SHP77 (cell line): Measurements from ENCODE around the gene ARRDC2.
"Not testable (repeated sequence)": the region's sequence is repeated elsewhere in the genome, so short reads cannot be mapped to it uniquely, and the experiment has no call there.

Experiments
- DNase-seq, 2 experiments: peaks; one replicate each; lab custom pipeline; 2025; lab: John Stamatoyannopoulos, UW

ARRDC2 gene

GRCh38 chr19:17989425-17990094, 18.4 kb upstream of the ARRDC2 start:
- no peak for DNase-seq

DNA sequence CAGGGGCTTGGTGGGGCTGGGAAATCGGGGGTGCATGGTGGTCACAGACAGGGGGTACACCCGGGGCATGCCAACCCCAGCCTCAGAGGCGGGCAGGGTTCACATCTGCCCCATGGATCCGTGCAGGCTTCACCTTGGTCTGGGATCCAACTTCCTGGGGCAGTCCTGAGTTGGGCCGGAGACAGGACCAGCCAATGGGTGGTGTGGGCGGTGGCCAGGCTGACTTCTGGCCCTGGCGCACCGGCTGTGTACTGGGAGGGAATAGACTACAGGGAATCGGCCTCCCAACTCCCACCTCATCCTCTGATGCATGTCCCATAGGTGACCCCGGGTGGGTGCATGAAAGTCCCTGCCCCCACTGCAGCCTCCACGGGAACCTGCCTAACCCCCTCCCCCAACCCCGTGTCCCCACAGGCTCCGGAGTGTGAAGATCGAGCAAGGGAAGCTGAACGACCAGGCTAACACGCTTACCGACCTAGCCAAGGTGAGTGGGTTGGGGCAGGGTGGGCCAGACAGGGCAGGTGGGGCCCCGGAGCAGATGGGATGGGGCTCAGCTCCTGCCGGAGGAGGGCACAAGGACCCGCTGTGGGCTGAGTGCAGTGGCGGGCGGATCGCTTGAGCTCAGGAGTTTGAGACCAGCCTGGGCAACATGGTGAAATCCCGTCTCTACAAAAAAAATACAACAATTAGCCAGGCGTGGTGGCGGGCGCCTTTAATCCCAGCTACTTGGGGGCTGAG, 14.7 kb upstream of the ARRDC2 start:
- no peak for DNase-seq

DNA sequence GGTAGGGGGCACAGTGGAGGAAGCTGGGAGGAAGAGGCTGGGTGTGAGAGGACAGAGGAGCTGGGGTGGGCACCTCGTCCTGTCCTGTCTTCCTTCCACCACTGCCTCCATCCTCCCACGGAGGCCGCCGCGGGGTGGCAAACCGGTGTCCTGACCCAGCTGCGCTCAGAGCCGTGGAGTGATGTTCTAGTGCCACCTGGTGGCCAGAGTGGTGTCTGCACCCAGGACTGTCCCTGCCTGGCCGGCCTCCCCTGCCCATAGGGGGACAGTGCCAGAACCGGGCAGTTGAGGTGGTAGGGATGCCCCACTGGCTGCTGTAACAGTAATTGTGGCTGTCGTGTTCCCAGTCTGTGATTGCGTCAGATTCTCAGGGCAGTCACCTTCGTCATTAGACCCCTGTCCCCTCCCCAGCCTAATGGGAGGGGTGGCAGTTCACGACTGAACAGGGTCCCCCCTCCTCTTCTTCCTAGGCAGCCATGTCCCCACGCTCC, 11.1 kb upstream of the ARRDC2 start:
- peak; percentile 36 to 53 for DNase-seq

- DNase-seq, result peak in 1 of 2 experiments; percentile 18
Observed at GRCh38 chr19:17997969-17998826, 9.8 kb upstream of the ARRDC2 start.

- no peak for DNase-seq
Observed at GRCh38 chr19:17998827-17999150, 9.2 kb upstream of the ARRDC2 start.

GRCh38 chr19:17999684-18000479, 8.1 kb upstream of the ARRDC2 start:
- no peak for DNase-seq

DNA sequence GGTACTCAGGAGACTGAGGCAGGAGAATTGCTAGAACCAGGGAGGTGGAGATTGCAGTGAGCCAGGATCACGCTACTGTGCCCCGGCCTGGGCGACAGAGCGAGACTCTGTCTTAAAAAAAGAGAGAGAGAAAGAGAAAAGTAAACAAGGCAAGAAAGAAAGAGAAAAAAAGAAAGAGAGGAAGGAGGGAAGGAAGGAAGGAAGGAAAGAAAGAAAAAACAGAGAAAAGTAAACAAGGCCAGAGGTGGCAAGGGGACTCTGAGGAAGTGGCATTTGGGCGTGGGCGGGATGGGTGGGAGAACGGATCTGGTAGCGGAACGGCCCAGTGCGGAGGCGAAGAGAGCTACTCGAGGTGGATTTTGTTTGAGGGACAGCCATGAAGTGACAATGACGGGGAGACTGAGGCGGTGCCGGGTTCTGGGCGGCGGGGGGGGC, 7.5 kb upstream of the ARRDC2 start:
- DNase-seq, result no peak

DNA sequence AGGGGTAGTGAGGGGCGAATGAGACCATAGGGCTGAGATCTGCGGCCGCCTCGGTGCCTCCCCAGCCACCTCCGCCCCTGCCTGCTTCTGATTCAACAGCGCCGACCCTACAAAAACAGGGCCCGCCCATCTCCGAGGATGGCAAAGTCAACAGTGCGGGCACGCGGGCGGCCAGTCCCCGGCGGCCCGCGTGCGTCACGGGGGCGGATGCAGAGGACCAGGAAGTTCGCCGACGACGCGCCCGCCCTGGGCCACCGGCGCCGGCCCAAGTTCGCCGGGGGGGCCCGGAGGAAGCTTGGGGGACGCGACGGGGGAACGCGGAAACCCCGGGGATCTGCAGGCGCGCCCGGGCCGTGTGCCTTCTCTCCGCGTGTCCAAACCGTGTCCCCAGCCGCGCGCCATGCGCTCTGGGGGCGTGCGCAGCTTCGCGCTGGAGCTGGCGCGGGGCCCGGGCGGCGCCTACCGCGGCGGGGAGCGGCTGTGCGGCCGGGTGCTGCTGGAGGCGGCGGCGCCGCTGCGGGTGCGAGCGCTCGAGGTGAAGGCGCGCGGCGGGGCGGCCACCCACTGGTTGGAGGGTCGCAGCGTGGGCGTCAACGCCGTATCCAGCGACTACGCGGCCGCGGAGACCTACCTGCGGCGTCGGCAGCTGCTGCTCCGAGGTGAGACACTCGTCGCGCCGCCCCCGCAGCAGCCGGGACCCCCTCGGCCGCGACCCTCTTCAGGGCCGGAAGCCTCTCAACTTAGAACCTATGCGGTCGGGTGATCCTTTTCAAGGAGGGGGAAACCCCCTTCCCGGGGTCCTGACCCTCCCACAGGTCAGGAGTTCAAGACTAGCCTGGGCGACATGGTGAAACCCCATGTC, 6.8 kb upstream of the ARRDC2 start:
- DNase-seq, result peak; percentile 73 to 88

GRCh38 chr19:18001777-18002345, 6.1 kb upstream of the ARRDC2 start:
- no peak for DNase-seq

GRCh38 chr19:18002347-18002850, 5.6 kb upstream of the ARRDC2 start:
- no peak for DNase-seq

DNA sequence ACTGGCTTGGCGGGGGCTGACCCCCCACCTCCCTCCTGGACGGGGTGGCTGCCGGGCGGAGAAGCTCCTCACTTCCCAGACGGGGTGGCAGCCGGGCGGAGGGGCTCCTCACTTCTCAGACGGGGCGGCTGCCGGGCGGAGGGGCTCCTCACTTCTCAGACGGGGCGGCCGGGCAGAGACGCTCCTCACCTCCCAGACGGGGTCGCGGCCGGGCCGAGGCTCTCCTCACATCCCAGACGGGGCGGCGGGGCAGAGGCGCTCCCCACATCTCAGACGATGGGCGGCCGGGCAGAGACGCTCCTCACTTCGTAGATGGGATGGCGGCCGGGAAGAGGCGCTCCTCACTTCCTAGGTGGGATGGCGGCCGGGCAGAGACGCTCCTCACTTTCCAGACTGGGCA, 2.2 kb upstream of the ARRDC2 start:
- DNase-seq, result not testable (repeated sequence)

DNA sequence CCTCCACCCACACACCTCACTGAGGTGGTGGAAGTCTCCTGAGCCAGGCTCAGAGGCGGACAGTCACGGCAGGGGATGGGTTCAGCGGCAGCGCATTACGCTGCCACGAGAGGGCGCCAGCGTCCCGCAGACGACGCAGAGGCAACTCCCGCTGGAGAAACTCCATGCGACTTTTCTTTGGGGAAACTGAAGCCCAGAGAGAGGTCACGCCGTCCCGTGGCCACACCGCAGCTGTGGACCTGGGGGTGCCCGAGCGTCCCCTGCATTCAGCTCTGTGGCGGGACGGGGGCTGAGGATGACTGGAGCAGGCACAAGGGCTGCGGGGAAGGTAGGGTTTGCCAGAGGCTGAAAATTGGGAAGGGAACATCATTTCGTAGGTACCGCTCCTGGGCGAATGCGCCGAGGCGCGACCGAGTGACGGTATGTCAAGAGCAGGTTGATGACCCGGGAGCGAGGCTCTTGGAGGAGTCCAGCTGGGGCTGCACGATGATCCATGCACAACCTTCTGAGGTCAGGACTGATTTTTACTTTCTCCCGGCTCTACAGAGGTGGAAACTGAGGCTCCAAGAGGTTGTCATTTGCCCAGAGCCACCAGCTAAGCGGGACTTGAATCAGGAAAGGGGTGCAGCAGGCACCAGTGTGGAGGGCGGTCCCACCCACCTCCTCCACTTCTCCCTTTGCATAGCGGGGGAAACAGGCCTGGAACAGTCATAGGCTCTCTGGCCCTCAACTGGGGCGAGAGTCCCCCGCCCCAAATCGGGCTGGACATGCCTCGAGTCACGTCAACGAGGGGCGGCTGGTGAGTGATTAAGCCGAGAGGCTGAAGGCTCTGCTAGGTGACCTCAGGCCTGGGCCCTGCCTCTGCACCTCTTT, 690 bp upstream of the ARRDC2 start:
- peak; percentile 45 to 54 for DNase-seq

DNA sequence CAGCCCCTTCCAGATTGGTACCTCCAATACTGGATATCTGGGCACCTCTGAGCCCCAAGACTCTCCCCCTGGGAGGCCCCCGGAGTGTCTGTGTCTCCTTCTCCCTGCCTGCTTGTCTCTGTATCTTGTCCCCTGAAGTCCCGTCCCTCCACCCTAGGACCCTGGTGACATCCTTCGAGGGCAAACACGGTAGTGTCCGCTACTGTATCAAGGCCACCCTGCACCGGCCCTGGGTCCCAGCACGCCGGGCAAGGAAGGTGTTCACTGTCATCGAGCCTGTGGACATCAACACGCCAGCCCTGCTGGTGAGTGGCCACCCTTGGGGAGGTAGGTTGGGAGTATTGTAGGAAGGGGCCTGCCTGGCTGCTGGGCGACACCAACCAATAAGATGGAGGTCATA, 844 bp downstream of the ARRDC2 start:
- DNase-seq, result no peak

- no peak for DNase-seq
Observed at GRCh38 chr19:18009412-18010066, 1.6 kb downstream of the ARRDC2 start.

GRCh38 chr19:18010149-18010548, 2.2 kb downstream of the ARRDC2 start:
- no peak for DNase-seq

GRCh38 chr19:18013210-18014111, 5.5 kb downstream of the ARRDC2 start:
- no peak for DNase-seq

DNA sequence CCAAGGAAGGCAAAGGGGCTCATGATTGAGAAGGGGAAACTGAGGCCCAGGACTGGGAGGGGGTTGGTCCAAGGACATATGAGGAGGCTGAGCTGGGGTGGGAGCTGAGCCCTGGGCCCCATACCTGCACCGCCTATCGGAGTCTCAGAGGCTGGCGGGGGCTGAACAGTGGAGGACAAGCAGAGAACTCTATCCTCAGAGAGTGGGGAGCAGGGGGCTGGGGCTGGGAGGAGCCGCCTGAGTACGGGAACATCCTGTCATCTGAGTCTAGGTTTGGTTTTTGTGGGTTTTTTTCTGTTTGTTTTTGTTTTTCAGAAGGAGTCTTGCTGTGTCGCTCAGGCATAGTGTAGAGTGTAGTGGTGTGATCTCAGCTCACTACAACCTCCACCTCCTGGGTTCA, 6.2 kb downstream of the ARRDC2 start:
- DNase-seq, result no peak
